Neural cell (in vitro differentiated cells): Measurements from ENCODE around the gene SRP19. TPM values are rescaled to one million over a fixed set of nuclear protein-coding genes. Genes with fewer than 3 reads are reported as not detected.

Experiments used
- H2AFZ ChIP-seq: fragments of 200-600, 300-800 bp; sonication (generic), shearing (Covaris generic); 2 replicates; pipeline ENCODE4 v1.6.0; 2014; ENCODE audit warnings: low read depth, mild to moderate bottlenecking, antibody characterized with exemption, low read length, moderate library complexity
- H3F3A ChIP-seq: fragments of 200-600 bp; shearing (Covaris generic); 2 replicates; pipeline ENCODE4 v1.6.1; 2016; ENCODE audit warnings: mild to moderate bottlenecking, moderate library complexity, mixed read lengths, antibody characterized with exemption, low read length; ENCODE audit not compliant: insufficient read depth, poor library complexity, severe bottlenecking
- H3K27ac ChIP-seq: fragments of 200-600, 300-800 bp; sonication (generic), shearing (Covaris generic); 2 replicates; pipeline ENCODE4 v1.5.1; 2014; ENCODE audit warnings: mild to moderate bottlenecking, low read length, moderate library complexity
- H3K27me3 ChIP-seq: fragments of 300-800, 200-600 bp; sonication (generic), shearing (Covaris generic); 2 replicates; pipeline ENCODE4 v1.6.0; 2014; ENCODE audit warnings: mild to moderate bottlenecking, low read depth, low read length, moderate library complexity; ENCODE audit not compliant: insufficient read depth
- H3K36me3 ChIP-seq: fragments of 300-800, 200-600 bp; sonication (generic), shearing (Covaris generic); 2 replicates; pipeline ENCODE4 v1.5.1; 2014; ENCODE audit warnings: mild to moderate bottlenecking, antibody characterized with exemption, low read length, moderate library complexity; ENCODE audit not compliant: insufficient read depth
- H3K4me2 ChIP-seq: fragments of 300-800, 200-600 bp; sonication (generic), shearing (Covaris generic); 2 replicates; pipeline ENCODE4 v1.6.0; 2014; ENCODE audit warnings: mild to moderate bottlenecking, low read length
- H3K4me3 ChIP-seq: fragments of 300-800, 200-600 bp; sonication (generic), shearing (Covaris generic); 2 replicates; pipeline ENCODE4 v1.5.1; 2014; ENCODE audit warnings: mild to moderate bottlenecking, low read length, moderate library complexity
- H3K79me2 ChIP-seq: fragments of 200-600 bp; shearing (Covaris generic); replicated peaks from 2 replicates; pipeline ENCODE4 v1.6.0; 2014; ENCODE audit warnings: mild to moderate bottlenecking, low read length, moderate library complexity; ENCODE audit not compliant: insufficient read depth
- H3K9ac ChIP-seq: fragments of 300-800, 200-600 bp; sonication (generic), shearing (Covaris generic); 2 replicates; pipeline ENCODE4 v1.6.1; 2016; ENCODE audit warnings: mild to moderate bottlenecking, low read length, mixed read lengths
- H3K9me2 ChIP-seq: fragments of 200-600 bp; shearing (Covaris generic); 2 replicates; pipeline ENCODE4 v1.6.1; 2016; ENCODE audit warnings: mild to moderate bottlenecking, low read length, mixed read lengths; ENCODE audit not compliant: insufficient read depth
- H3K9me3 ChIP-seq: fragments of 200-600, 300-800 bp; sonication (generic), shearing (Covaris generic); 2 replicates; pipeline ENCODE4 v1.6.1; 2016; ENCODE audit warnings: mild to moderate bottlenecking, mixed run types, low read length, moderate library complexity, mixed read lengths
- H4K20me1 ChIP-seq: fragments of 200-600 bp; shearing (Covaris generic); 2 replicates; pipeline ENCODE4 v1.6.1; 2016; ENCODE audit warnings: mild to moderate bottlenecking, mixed run types; ENCODE audit not compliant: insufficient read depth
- EP300 ChIP-seq: fragments of 450-650 bp; conservative IDR thresholded peaks from 2 replicates; pipeline ENCODE4 v1.6.1; 2014; ENCODE audit warnings: antibody characterized with exemption, mild to moderate bottlenecking, moderate library complexity; ENCODE audit not compliant: poor library complexity, severe bottlenecking
- EZH2 ChIP-seq: fragments of 200-600, 300-800 bp; shearing (Covaris generic), sonication (generic); IDR thresholded peaks from 2 replicates; pipeline ENCODE4 v1.6.1; 2014; ENCODE audit warnings: antibody characterized with exemption, low read length, borderline replicate concordance, mild to moderate bottlenecking; ENCODE audit not compliant: insufficient read depth, poor library complexity, severe bottlenecking
- MXI1 ChIP-seq: fragments of 450-650 bp; conservative IDR thresholded peaks from 2 replicates; pipeline ENCODE4 v1.6.1; 2014; ENCODE audit warnings: antibody characterized with exemption, mild to moderate bottlenecking; ENCODE audit not compliant: poor library complexity, severe bottlenecking
- POLR2AphosphoS5 ChIP-seq: IDR thresholded peaks from 2 replicates; pipeline ENCODE4 v1.6.1; 2012
- RAD21 ChIP-seq: fragments of 450-650 bp; conservative IDR thresholded peaks from 2 replicates; pipeline ENCODE4 v1.6.1; 2014; ENCODE audit warnings: antibody characterized with exemption, mild to moderate bottlenecking, moderate library complexity
- REST ChIP-seq: IDR thresholded peaks from 2 replicates; pipeline ENCODE4 v1.6.1; 2012; ENCODE audit warnings: borderline replicate concordance
- SMC3 ChIP-seq: fragments of 450-650 bp; conservative IDR thresholded peaks from 2 replicates; pipeline ENCODE4 v1.6.1; 2014; ENCODE audit warnings: antibody characterized with exemption, mild to moderate bottlenecking, moderate library complexity; ENCODE audit not compliant: poor library complexity
- TAF1 ChIP-seq: IDR thresholded peaks from 2 replicates; pipeline ENCODE4 v1.6.1; 2012; ENCODE audit warnings: low read depth
- polyA plus RNA-seq: library from polyadenylated mRNA; depleted of rRNA; stranded (reverse); fragments of >200 nt; gene quantifications from 2 replicates; pipeline ENCODE4 v1.2.3, GENCODE V29; 2014
- TF ChIP-seq, protein P1 (sequence below): fragments of 450-650 bp; IDR thresholded peaks from 2 replicates; pipeline ENCODE4 v1.5.1; 2014; ENCODE audit warnings: antibody characterized with exemption, mild to moderate bottlenecking, moderate library complexity; ENCODE audit not compliant: poor library complexity, severe bottlenecking

Gene SRP19
- polyA plus RNA-seq, 1 donor from 2014 or later = 179 TPM

- Histone ChIP-seq H4K20me1 (no peaks in the 10 kb centered on the region), H3K27me3 (no peaks in the 10 kb centered on the region), H3K4me3 (no peak overlapping the region), H2AFZ (no peak overlapping the region), H3K4me2 (no peak overlapping the region), H3K9me2 (no peaks in the 10 kb centered on the region), H3K79me2 (no peaks in the 10 kb centered on the region), H3K9ac (no peak overlapping the region), H3F3A (no peaks in the 10 kb centered on the region), H3K9me3 (no peaks in the 10 kb centered on the region), H3K36me3 (peaks cover 29% of the 10 kb centered on the region), H3K27ac (no peak overlapping the region)
- TF ChIP-seq EP300 (no peak), TAF1 (no peak), POLR2AphosphoS5 (no peak), EZH2 (no peak), REST (no peak), RAD21 (no peak), MXI1 (no peak), SMC3 (no peak)
- TF ChIP-seq, protein P1, sequence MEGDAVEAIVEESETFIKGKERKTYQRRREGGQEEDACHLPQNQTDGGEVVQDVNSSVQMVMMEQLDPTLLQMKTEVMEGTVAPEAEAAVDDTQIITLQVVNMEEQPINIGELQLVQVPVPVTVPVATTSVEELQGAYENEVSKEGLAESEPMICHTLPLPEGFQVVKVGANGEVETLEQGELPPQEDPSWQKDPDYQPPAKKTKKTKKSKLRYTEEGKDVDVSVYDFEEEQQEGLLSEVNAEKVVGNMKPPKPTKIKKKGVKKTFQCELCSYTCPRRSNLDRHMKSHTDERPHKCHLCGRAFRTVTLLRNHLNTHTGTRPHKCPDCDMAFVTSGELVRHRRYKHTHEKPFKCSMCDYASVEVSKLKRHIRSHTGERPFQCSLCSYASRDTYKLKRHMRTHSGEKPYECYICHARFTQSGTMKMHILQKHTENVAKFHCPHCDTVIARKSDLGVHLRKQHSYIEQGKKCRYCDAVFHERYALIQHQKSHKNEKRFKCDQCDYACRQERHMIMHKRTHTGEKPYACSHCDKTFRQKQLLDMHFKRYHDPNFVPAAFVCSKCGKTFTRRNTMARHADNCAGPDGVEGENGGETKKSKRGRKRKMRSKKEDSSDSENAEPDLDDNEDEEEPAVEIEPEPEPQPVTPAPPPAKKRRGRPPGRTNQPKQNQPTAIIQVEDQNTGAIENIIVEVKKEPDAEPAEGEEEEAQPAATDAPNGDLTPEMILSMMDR = no peak
Observed at GRCh38 chr5:112824197-112824596, 36.9 kb upstream of the SRP19 start.

GRCh38 chr5:112830378-112830777 is 30.7 kb upstream of the SRP19 start:
- H3K9me2 ChIP-seq = no peaks in the 10 kb centered on the region
- no peaks in the 10 kb centered on the region for H4K20me1 ChIP-seq
- H3K4me3 ChIP-seq = no peak overlapping the region
- no peak overlapping the region for H3K27ac ChIP-seq
- peaks cover 8% of the 10 kb centered on the region for H3K36me3 ChIP-seq
- H3K79me2 ChIP-seq = no peaks in the 10 kb centered on the region
- no peak overlapping the region for H3K4me2 ChIP-seq
- TF ChIP-seq TAF1 = no peak
- TF ChIP-seq EP300 = no peak
- TF ChIP-seq POLR2AphosphoS5 = no peak
- no peak for TF ChIP-seq EZH2
- TF ChIP-seq REST = no peak
- TF ChIP-seq, protein P1 = no peak
- no peak for TF ChIP-seq RAD21
- no peak for TF ChIP-seq MXI1
- no peak for TF ChIP-seq SMC3
- H3K27me3 ChIP-seq = no peaks in the 10 kb centered on the region
- no peaks in the 10 kb centered on the region for H3K9me3 ChIP-seq
- no peak overlapping the region for H3K9ac ChIP-seq
- H2AFZ ChIP-seq = no peak overlapping the region
- no peaks in the 10 kb centered on the region for H3F3A ChIP-seq
